Neural cell (in vitro differentiated cells): ENCODE measurements around the gene RRBP1. TPM values are rescaled to one million over a fixed set of nuclear protein-coding genes. Genes with fewer than 3 reads are reported as not detected.

Source experiments
- H2AFZ ChIP-seq: fragments of 200-600, 300-800 bp; sonication (generic), shearing (Covaris generic); 2 replicates; pipeline ENCODE4 v1.6.0; 2014; ENCODE audit warnings: low read depth, mild to moderate bottlenecking, antibody characterized with exemption, low read length, moderate library complexity
- H3F3A ChIP-seq: fragments of 200-600 bp; shearing (Covaris generic); 2 replicates; pipeline ENCODE4 v1.6.1; 2016; ENCODE audit warnings: mild to moderate bottlenecking, moderate library complexity, mixed read lengths, antibody characterized with exemption, low read length; ENCODE audit not compliant: insufficient read depth, poor library complexity, severe bottlenecking
- H3K27ac ChIP-seq: fragments of 200-600, 300-800 bp; sonication (generic), shearing (Covaris generic); 2 replicates; pipeline ENCODE4 v1.5.1; 2014; ENCODE audit warnings: mild to moderate bottlenecking, low read length, moderate library complexity
- H3K27me3 ChIP-seq: fragments of 300-800, 200-600 bp; sonication (generic), shearing (Covaris generic); 2 replicates; pipeline ENCODE4 v1.6.0; 2014; ENCODE audit warnings: mild to moderate bottlenecking, low read depth, low read length, moderate library complexity; ENCODE audit not compliant: insufficient read depth
- H3K36me3 ChIP-seq: fragments of 300-800, 200-600 bp; sonication (generic), shearing (Covaris generic); 2 replicates; pipeline ENCODE4 v1.5.1; 2014; ENCODE audit warnings: mild to moderate bottlenecking, antibody characterized with exemption, low read length, moderate library complexity; ENCODE audit not compliant: insufficient read depth
- H3K4me2 ChIP-seq: fragments of 300-800, 200-600 bp; sonication (generic), shearing (Covaris generic); 2 replicates; pipeline ENCODE4 v1.6.0; 2014; ENCODE audit warnings: mild to moderate bottlenecking, low read length
- H3K4me3 ChIP-seq: fragments of 300-800, 200-600 bp; sonication (generic), shearing (Covaris generic); 2 replicates; pipeline ENCODE4 v1.5.1; 2014; ENCODE audit warnings: mild to moderate bottlenecking, low read length, moderate library complexity
- H3K79me2 ChIP-seq: fragments of 200-600 bp; shearing (Covaris generic); replicated peaks from 2 replicates; pipeline ENCODE4 v1.6.0; 2014; ENCODE audit warnings: mild to moderate bottlenecking, low read length, moderate library complexity; ENCODE audit not compliant: insufficient read depth
- H3K9ac ChIP-seq: fragments of 300-800, 200-600 bp; sonication (generic), shearing (Covaris generic); 2 replicates; pipeline ENCODE4 v1.6.1; 2016; ENCODE audit warnings: mild to moderate bottlenecking, low read length, mixed read lengths
- H3K9me2 ChIP-seq: fragments of 200-600 bp; shearing (Covaris generic); 2 replicates; pipeline ENCODE4 v1.6.1; 2016; ENCODE audit warnings: mild to moderate bottlenecking, low read length, mixed read lengths; ENCODE audit not compliant: insufficient read depth
- H3K9me3 ChIP-seq: fragments of 200-600, 300-800 bp; sonication (generic), shearing (Covaris generic); 2 replicates; pipeline ENCODE4 v1.6.1; 2016; ENCODE audit warnings: mild to moderate bottlenecking, mixed run types, low read length, moderate library complexity, mixed read lengths
- H4K20me1 ChIP-seq: fragments of 200-600 bp; shearing (Covaris generic); 2 replicates; pipeline ENCODE4 v1.6.1; 2016; ENCODE audit warnings: mild to moderate bottlenecking, mixed run types; ENCODE audit not compliant: insufficient read depth
- EP300 ChIP-seq: fragments of 450-650 bp; conservative IDR thresholded peaks from 2 replicates; pipeline ENCODE4 v1.6.1; 2014; ENCODE audit warnings: antibody characterized with exemption, mild to moderate bottlenecking, moderate library complexity; ENCODE audit not compliant: poor library complexity, severe bottlenecking
- EZH2 ChIP-seq: fragments of 200-600, 300-800 bp; shearing (Covaris generic), sonication (generic); IDR thresholded peaks from 2 replicates; pipeline ENCODE4 v1.6.1; 2014; ENCODE audit warnings: antibody characterized with exemption, low read length, borderline replicate concordance, mild to moderate bottlenecking; ENCODE audit not compliant: insufficient read depth, poor library complexity, severe bottlenecking
- MXI1 ChIP-seq: fragments of 450-650 bp; conservative IDR thresholded peaks from 2 replicates; pipeline ENCODE4 v1.6.1; 2014; ENCODE audit warnings: antibody characterized with exemption, mild to moderate bottlenecking; ENCODE audit not compliant: poor library complexity, severe bottlenecking
- POLR2AphosphoS5 ChIP-seq: IDR thresholded peaks from 2 replicates; pipeline ENCODE4 v1.6.1; 2012
- RAD21 ChIP-seq: fragments of 450-650 bp; conservative IDR thresholded peaks from 2 replicates; pipeline ENCODE4 v1.6.1; 2014; ENCODE audit warnings: antibody characterized with exemption, mild to moderate bottlenecking, moderate library complexity
- SMC3 ChIP-seq: fragments of 450-650 bp; conservative IDR thresholded peaks from 2 replicates; pipeline ENCODE4 v1.6.1; 2014; ENCODE audit warnings: antibody characterized with exemption, mild to moderate bottlenecking, moderate library complexity; ENCODE audit not compliant: poor library complexity
- TAF1 ChIP-seq: IDR thresholded peaks from 2 replicates; pipeline ENCODE4 v1.6.1; 2012; ENCODE audit warnings: low read depth
- polyA plus RNA-seq: library from polyadenylated mRNA; depleted of rRNA; stranded (reverse); fragments of >200 nt; gene quantifications from 2 replicates; pipeline ENCODE4 v1.2.3, GENCODE V29; 2014
- TF ChIP-seq, protein P1 (sequence below): IDR thresholded peaks from 2 replicates; pipeline ENCODE4 v1.6.1; 2012; ENCODE audit warnings: borderline replicate concordance
- TF ChIP-seq, protein P2 (sequence below): fragments of 450-650 bp; IDR thresholded peaks from 2 replicates; pipeline ENCODE4 v1.5.1; 2014; ENCODE audit warnings: antibody characterized with exemption, mild to moderate bottlenecking, moderate library complexity; ENCODE audit not compliant: poor library complexity, severe bottlenecking

Gene RRBP1
- polyA plus RNA-seq, 1 donor from 2014 or later, result 2.2 TPM

DNA sequence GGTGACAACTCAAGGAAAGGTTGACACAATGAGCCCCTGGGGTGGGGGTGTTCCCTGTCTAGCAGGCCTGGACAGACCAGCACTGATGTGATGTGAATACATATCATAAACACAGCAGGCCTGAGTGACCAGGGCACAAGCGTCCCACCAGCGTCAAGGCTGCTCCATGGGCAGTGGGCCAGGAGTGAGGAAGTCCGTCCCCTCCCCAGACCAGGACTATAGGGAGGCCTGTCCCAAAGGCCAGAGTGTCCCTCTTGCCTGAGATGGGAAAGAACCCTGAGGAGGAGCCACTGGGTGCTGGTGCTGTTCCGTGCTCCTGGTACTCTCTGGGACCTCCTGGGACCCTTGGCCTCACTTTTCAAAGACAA lies 44.6 kb downstream of the RRBP1 start:
- no peaks in the 10 kb centered on the region for H3F3A ChIP-seq
- H3K4me3 ChIP-seq, result no peak overlapping the region
- no peak overlapping the region for H3K27ac ChIP-seq
- no peaks in the 10 kb centered on the region for H3K79me2 ChIP-seq
- H3K36me3 ChIP-seq, result no peaks in the 10 kb centered on the region
- no peak overlapping the region for H3K9ac ChIP-seq
- H3K4me2 ChIP-seq, result no peak overlapping the region
- no peaks in the 10 kb centered on the region for H3K9me2 ChIP-seq
- no peaks in the 10 kb centered on the region for H4K20me1 ChIP-seq
- H3K27me3 ChIP-seq, result peaks cover 5% of the 10 kb centered on the region
- H2AFZ ChIP-seq, result no peak overlapping the region
- no peak for TF ChIP-seq SMC3
- TF ChIP-seq TAF1, result no peak
- no peaks in the 10 kb centered on the region for H3K9me3 ChIP-seq

DNA sequence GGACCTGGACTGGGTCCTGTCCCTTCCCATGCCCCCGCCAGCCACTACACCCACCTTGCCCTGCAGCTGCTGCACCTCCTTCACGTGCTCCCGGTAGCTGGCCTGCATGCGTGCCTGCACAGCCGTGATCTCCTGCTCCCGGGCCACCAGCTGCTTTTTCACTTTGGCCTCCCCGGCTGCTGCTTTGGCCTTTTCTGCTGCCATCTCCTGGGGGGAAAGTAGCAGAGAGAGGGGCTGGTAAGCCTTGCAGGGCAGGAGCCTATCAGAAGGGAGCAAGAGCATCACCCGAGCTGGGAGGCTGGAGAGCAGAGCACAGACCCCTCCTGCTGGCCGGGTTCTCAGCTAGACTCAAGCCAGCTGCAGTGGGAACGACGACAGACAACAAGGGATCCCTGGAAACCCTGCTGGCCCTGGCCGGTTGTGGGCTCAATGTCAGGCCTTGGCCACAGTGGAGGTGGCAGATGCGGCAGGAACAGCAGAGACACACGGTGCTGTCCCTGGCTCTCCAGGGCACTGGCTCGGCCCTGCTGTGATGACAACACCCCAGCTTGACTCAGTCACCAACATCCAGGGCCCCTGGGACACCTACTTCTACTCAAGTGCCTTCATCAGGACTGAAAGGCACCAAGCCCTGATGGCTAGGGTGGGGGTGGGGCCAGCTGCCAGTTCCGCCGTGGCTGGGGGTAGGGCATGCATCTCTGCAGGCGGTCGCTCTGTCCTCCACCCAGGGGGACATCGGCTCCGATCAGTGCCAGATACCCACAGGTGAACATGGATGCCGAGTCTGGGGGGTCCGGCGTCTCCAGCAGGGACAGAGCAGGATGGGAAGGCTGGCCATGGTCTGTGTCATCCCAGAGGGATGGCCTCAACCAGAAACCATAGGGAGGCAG lies 45.3 kb downstream of the RRBP1 start:
- H3K27me3 ChIP-seq, result peaks cover 5% of the 10 kb centered on the region
- no peak overlapping the region for H3K9ac ChIP-seq
- TF ChIP-seq EP300, result no peak
- no peak for TF ChIP-seq POLR2AphosphoS5
- no peak for TF ChIP-seq EZH2
- TF ChIP-seq RAD21, result peak; percentile 27
- no peak for TF ChIP-seq TAF1
- no peak for TF ChIP-seq MXI1
- TF ChIP-seq, protein P1, sequence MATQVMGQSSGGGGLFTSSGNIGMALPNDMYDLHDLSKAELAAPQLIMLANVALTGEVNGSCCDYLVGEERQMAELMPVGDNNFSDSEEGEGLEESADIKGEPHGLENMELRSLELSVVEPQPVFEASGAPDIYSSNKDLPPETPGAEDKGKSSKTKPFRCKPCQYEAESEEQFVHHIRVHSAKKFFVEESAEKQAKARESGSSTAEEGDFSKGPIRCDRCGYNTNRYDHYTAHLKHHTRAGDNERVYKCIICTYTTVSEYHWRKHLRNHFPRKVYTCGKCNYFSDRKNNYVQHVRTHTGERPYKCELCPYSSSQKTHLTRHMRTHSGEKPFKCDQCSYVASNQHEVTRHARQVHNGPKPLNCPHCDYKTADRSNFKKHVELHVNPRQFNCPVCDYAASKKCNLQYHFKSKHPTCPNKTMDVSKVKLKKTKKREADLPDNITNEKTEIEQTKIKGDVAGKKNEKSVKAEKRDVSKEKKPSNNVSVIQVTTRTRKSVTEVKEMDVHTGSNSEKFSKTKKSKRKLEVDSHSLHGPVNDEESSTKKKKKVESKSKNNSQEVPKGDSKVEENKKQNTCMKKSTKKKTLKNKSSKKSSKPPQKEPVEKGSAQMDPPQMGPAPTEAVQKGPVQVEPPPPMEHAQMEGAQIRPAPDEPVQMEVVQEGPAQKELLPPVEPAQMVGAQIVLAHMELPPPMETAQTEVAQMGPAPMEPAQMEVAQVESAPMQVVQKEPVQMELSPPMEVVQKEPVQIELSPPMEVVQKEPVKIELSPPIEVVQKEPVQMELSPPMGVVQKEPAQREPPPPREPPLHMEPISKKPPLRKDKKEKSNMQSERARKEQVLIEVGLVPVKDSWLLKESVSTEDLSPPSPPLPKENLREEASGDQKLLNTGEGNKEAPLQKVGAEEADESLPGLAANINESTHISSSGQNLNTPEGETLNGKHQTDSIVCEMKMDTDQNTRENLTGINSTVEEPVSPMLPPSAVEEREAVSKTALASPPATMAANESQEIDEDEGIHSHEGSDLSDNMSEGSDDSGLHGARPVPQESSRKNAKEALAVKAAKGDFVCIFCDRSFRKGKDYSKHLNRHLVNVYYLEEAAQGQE, result no peak
- TF ChIP-seq, protein P2, sequence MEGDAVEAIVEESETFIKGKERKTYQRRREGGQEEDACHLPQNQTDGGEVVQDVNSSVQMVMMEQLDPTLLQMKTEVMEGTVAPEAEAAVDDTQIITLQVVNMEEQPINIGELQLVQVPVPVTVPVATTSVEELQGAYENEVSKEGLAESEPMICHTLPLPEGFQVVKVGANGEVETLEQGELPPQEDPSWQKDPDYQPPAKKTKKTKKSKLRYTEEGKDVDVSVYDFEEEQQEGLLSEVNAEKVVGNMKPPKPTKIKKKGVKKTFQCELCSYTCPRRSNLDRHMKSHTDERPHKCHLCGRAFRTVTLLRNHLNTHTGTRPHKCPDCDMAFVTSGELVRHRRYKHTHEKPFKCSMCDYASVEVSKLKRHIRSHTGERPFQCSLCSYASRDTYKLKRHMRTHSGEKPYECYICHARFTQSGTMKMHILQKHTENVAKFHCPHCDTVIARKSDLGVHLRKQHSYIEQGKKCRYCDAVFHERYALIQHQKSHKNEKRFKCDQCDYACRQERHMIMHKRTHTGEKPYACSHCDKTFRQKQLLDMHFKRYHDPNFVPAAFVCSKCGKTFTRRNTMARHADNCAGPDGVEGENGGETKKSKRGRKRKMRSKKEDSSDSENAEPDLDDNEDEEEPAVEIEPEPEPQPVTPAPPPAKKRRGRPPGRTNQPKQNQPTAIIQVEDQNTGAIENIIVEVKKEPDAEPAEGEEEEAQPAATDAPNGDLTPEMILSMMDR, result peak; percentile 42
- TF ChIP-seq SMC3, result peak; percentile 46
- H3K9me2 ChIP-seq, result no peaks in the 10 kb centered on the region
- H3K27ac ChIP-seq, result no peak overlapping the region
- H4K20me1 ChIP-seq, result no peaks in the 10 kb centered on the region
- H3K79me2 ChIP-seq, result no peaks in the 10 kb centered on the region
- no peak overlapping the region for H3K4me3 ChIP-seq
- H3F3A ChIP-seq, result no peaks in the 10 kb centered on the region
- H3K4me2 ChIP-seq, result no peak overlapping the region
- H3K36me3 ChIP-seq, result no peaks in the 10 kb centered on the region
- no peak overlapping the region for H2AFZ ChIP-seq
- H3K9me3 ChIP-seq, result no peaks in the 10 kb centered on the region
